ENCODE data around the gene ZNF195. TPM values are rescaled to one million over a fixed set of nuclear protein-coding genes. Genes with fewer than 3 reads are reported as not detected.
"Not testable (repeated sequence)": the region's sequence is repeated elsewhere in the genome, so short reads cannot be mapped to it uniquely, and the experiment has no call there.

ZNF195 gene
- total and polyA plus RNA-seq, 2 of the 8 experiments (the other 6 are each of a cell fraction or from before 2014, with no cell fraction given), result 23.9 to 88.6 TPM

GRCh38 chr11:3395468-3395867 lies 16.5 kb upstream of the ZNF195 start:
- H3K4me1 ChIP-seq (replicated peaks in 1 of 4; ENCODE audit: control insufficient read depth in 3 of 4, insufficient read depth in 4 of 4, low read length in 3 of 4); H3K27me3 ChIP-seq (replicated peaks in 1 of 4; ENCODE audit: control insufficient read depth in 3 of 4, extremely low read depth in 1 of 4, insufficient read depth in 3 of 4, low read length in 3 of 4); H3K14ac ChIP-seq (ENCODE audit: insufficient read length); H3K18ac ChIP-seq (ENCODE audit: extremely low read depth, low read length); H2BK12ac ChIP-seq (ENCODE audit: low read depth, low read length); H3K9me3 ChIP-seq (ENCODE audit: insufficient read depth in 2 of 2, low read depth in 1 of 2, low read length in 1 of 2); H3K27ac ChIP-seq (ENCODE audit: low read depth, low read length); DNase-seq (ENCODE audit: low read depth in 1 of 2, low spot score in 2 of 2); H2AK5ac ChIP-seq (ENCODE audit: low read depth, low read length); H3K4me3 ChIP-seq (ENCODE audit: extremely low read depth in 1 of 4, insufficient read depth in 2 of 4, low read depth in 3 of 4, low read length in 4 of 4); H3K9ac ChIP-seq (replicated peaks in 1 of 4; ENCODE audit: extremely low read depth in 1 of 4, low read depth in 3 of 4, low read length in 3 of 4); H4K5ac ChIP-seq (ENCODE audit: insufficient read length, low read depth, low read length); H3K23ac ChIP-seq (ENCODE audit: insufficient read length); H3K4ac ChIP-seq (replicated peaks; ENCODE audit: insufficient read length, low read depth, low read length); H2BK15ac ChIP-seq (ENCODE audit: low read length); H4K20me1 ChIP-seq (replicated peaks in 1 of 2; ENCODE audit: control insufficient read depth in 1 of 2, insufficient read depth in 2 of 2, low read length in 2 of 2); H4K8ac ChIP-seq (ENCODE audit: extremely low read depth, insufficient read depth, low read length); H3K4me2 ChIP-seq (ENCODE audit: insufficient read depth in 1 of 2, low read depth in 2 of 2, low read length in 2 of 2); H2BK120ac ChIP-seq (replicated peaks; ENCODE audit: low read depth, low read length); H2BK20ac ChIP-seq (ENCODE audit: low read length); H3K79me1 ChIP-seq (ENCODE audit: low read depth, low read length); FAIRE-seq; H2AFZ ChIP-seq (ENCODE audit: low read length); H3K23me2 ChIP-seq (ENCODE audit: low read depth, low read length); H3K56ac ChIP-seq (replicated peaks; ENCODE audit: insufficient read length, low read depth, low read length); H4K91ac ChIP-seq (replicated peaks; ENCODE audit: insufficient read length, low read length); H3K79me2 ChIP-seq (ENCODE audit: control insufficient read depth in 1 of 2, insufficient read depth in 2 of 2, low read length in 2 of 2): not testable (repeated sequence)
- WGBS, 2 experiments (ENCODE audit: extremely low coverage in 1 of 2, insufficient coverage in 1 of 2, insufficient read length in 1 of 2, insufficient replicate concordance in 2 of 2, low coverage in 1 of 2, low lambda C conversion rate in 2 of 2, missing lambda C conversion rate in 1 of 2), result 95% methylated on average over 5 of the region's 5 CpGs; no CpG with 5 or more reads in 1 of the 2 experiments
- Histone ChIP-seq H2BK5ac (ENCODE audit: low read depth, low read length) (0 out of 2 replicates have a peak overlapping the region, but pooled peaks have one; percentile 15), H3K36me3 (ENCODE audit: control insufficient read depth in 2 of 4, insufficient read depth in 4 of 4, low read length in 3 of 4) (peaks cover 5 to 75% (median 28%) of the 10 kb centered on the region in 4 experiments; a peak in 7 of 8 replicates)
- ChIA-PET CTCF (ENCODE audit: partially characterized antibody) (interaction anchor here (0.7 to 1.7 kb wide), 3 partner anchors 12 to 381 kb away, joined by 3 to 5 read pairs (median 3); no protein-coding TSS in a partner anchor), POLR2A (ENCODE audit: partially characterized antibody) (interaction anchor here (0.6 to 10.3 kb wide), 9 partner anchors 9 to 41 kb away, joined by 3 to 187 read pairs (median 8); partner anchors contain the start of gene ZNF195)
- peak; percentile 69; the same call in 1 of the 2 replicates for TF ChIP-seq POLR2AphosphoS5 (IDR thresholded peaks at IDR 0.05; ENCODE audit: low read depth, low read length)
- TF ChIP-seq POLR2A (IDR thresholded peaks at IDR 0.05; ENCODE audit: control extremely low read depth in 1 of 2, low read depth in 2 of 2, low read length in 2 of 2), result peak in 1 of 2 experiments; percentile 16; a peak in 1 of 3 replicates

Measured in H1 (cell line).